GM12878 (cell line): ENCODE data around the gene LCN9. TPM values are rescaled to one million over a fixed set of nuclear protein-coding genes. Genes with fewer than 3 reads are reported as not detected.

Experiments used
- ATAC-seq: fragments of 200-7000 bp; cut with Tn5 transposase; 3 replicates; pipeline ENCODE4 v1.9.1; 2020; ENCODE audit warnings: mild to moderate bottlenecking, moderate library complexity
- BruUV-seq: library from RNA; stranded (reverse); fragments of 400-500 nt; replicated peaks from 2 replicates; lab custom pipeline; 2021; lab: Mats Ljungman, UMichigan
- CTCF ChIA-PET: fragments of 300-600 bp; sonication (Branson Sonifier 250); formaldehyde crosslinking; extraction: SDS; loops from one replicate; lab custom pipeline; 2021; ENCODE audit warnings: inconsistent platforms; lab: Yijun Ruan, JAX
- POLR2A ChIA-PET: fragments of 350-600 bp; formaldehyde crosslinking; extraction: SDS; loops from one replicate; lab custom pipeline; 2021; ENCODE audit warnings: inconsistent platforms; lab: Charles Lee
- RAD21 ChIA-PET: fragments of 300-600 bp; sonication (Branson Sonifier 250); formaldehyde crosslinking; loops from one replicate; lab custom pipeline; 2023; ENCODE audit warnings: antibody characterized with exemption; ENCODE audit not compliant: unreplicated experiment; lab: Charles Lee
- SMC1A ChIA-PET: fragments of 300-600 bp; sonication (Branson Sonifier 250); formaldehyde crosslinking; loops from one replicate; lab custom pipeline; 2023; ENCODE audit not compliant: unreplicated experiment, uncharacterized antibody; lab: Charles Lee
- DNase-seq: peaks from one replicate; pipeline ENCODE4 v3.0.0-alpha.2; 2011; ENCODE audit warnings: low read depth, low spot score
- FAIRE-seq: peaks from 3 replicates; lab custom pipeline; 2011; peaks lifted over from hg19 to GRCh38; lab: Jason Lieb, UNC
- H2AFZ ChIP-seq: 2 replicates; pipeline ENCODE4 v1.6.0; 2011; ENCODE audit warnings: low read depth, low read length, control low read depth; ENCODE audit not compliant: control insufficient read depth
- H3K27ac ChIP-seq: 2 replicates; pipeline ENCODE4 v1.5.1; 2011; ENCODE audit warnings: control low read depth; ENCODE audit not compliant: control insufficient read depth, insufficient read depth
- H3K27me3 ChIP-seq, 2 experiments: replicated peaks in 1 of 2; 2 replicates each; pipeline versions ENCODE4 v1.6.0 to v1.6.1; 2011; ENCODE audit warnings: low read length in 1 of 2; ENCODE audit not compliant: control insufficient read depth in 2 of 2, insufficient read depth in 2 of 2
- H3K36me3 ChIP-seq, 2 experiments: 2 replicates each; pipeline ENCODE4 v1.5.1; 2011; ENCODE audit warnings: low read length in 1 of 2; ENCODE audit not compliant: control insufficient read depth in 2 of 2, insufficient read depth in 2 of 2
- H3K4me1 ChIP-seq: 2 replicates; pipeline ENCODE4 v1.6.1; 2011; ENCODE audit warnings: mild to moderate bottlenecking, low read length, moderate library complexity, mixed read lengths; ENCODE audit not compliant: control insufficient read depth, insufficient read depth
- H3K4me2 ChIP-seq: 2 replicates; pipeline ENCODE4 v1.6.0; 2011; ENCODE audit warnings: control low read depth; ENCODE audit not compliant: control insufficient read depth, insufficient read depth
- H3K4me3 ChIP-seq: fragments of 200-600 bp; sonication (generic); 2 replicates; pipeline ENCODE4 v1.5.1; 2016
- H3K79me2 ChIP-seq: 2 replicates; pipeline ENCODE4 v1.6.0; 2011; ENCODE audit warnings: low read length; ENCODE audit not compliant: control insufficient read depth, insufficient read depth
- H3K9ac ChIP-seq: 2 replicates; pipeline ENCODE4 v1.8.0; 2011; ENCODE audit warnings: low read length, control low read depth, mixed read lengths; ENCODE audit not compliant: control insufficient read depth, insufficient read depth
- H3K9me3 ChIP-seq: replicated peaks from 3 replicates; pipeline ENCODE4 v1.5.1; 2011; ENCODE audit warnings: mild to moderate bottlenecking, low read length; ENCODE audit not compliant: control insufficient read depth, insufficient read depth
- H4K20me1 ChIP-seq: 2 replicates; pipeline ENCODE4 v1.6.0; 2011; ENCODE audit not compliant: control insufficient read depth, insufficient read depth
- FOXK2 ChIP-seq: fragments of 450-650 bp; IDR thresholded peaks from 2 replicates; pipeline ENCODE4 v1.6.1; 2017; ENCODE audit warnings: mild to moderate bottlenecking, moderate library complexity
- KAT2A ChIP-seq: conservative IDR thresholded peaks from 2 replicates; pipeline ENCODE4 v1.6.1; 2011; ENCODE audit warnings: low read depth, low read length; ENCODE audit not compliant: control insufficient read depth
- MYB ChIP-seq: fragments of 150-350 bp; IDR thresholded peaks from 2 replicates; pipeline ENCODE4 v1.6.1; 2014; ENCODE audit warnings: mild to moderate bottlenecking, low read depth, low read length, borderline replicate concordance
- NRF1 ChIP-seq: conservative IDR thresholded peaks from 2 replicates; pipeline ENCODE4 v1.6.1; 2011; ENCODE audit warnings: mild to moderate bottlenecking, low read depth, low read length, improper control_type of control experiment
- SPI1 ChIP-seq: IDR thresholded peaks from 2 replicates; pipeline ENCODE4 v1.6.1; 2011; ENCODE audit warnings: low read depth, mild to moderate bottlenecking, low read length, moderate library complexity, borderline replicate concordance; ENCODE audit not compliant: insufficient read depth
- ZNF207 ChIP-seq: fragments of 450-650 bp; IDR thresholded peaks from 2 replicates; pipeline ENCODE4 v1.6.1; 2014; ENCODE audit warnings: antibody characterized with exemption, mild to moderate bottlenecking, borderline replicate concordance
- WGBS: methylation state at CpG from one replicate; pipeline ENCODE4 v1.1.6; 2016; ENCODE audit warnings: low lambda C conversion rate; ENCODE audit not compliant: insufficient replicate concordance, insufficient coverage; ENCODE audit errors: missing lambda C conversion rate; 5-methylcytosine and 5-hydroxymethylcytosine counted together
- in situ Hi-C: fragments of 300-500 bp; cut with MboI; formaldehyde crosslinking; loops from 9 replicates; pipeline ENCODE4 v1.14.3; 2018; ENCODE audit warnings: mixed read lengths
- intact Hi-C: fragments of 100-400 bp; cut with micrococcal nuclease; formaldehyde crosslinking; loops from one replicate; pipeline ENCODE4 v1.14.2; 2022; ENCODE audit not compliant: unreplicated experiment
- polyA plus RNA-seq, 11 experiments: library from polyadenylated mRNA; depleted of rRNA in 4 of 11; unstranded in 6 of 11; stranded (reverse) in 5 of 11; fragments of >200 nt; fragmentation: Nextera tagmentation in 4 of 11; fragmentation: Illumina TruSeq in 1 of 11; extraction: Ambion mirVana in 4 of 11; extraction: Trizol in 1 of 11; gene quantifications; 1 replicate in 1 of 11; 2 replicates in 10 of 11; pipeline versions ENCODE4 v1.2.1 to v1.2.3, GENCODE V29; 2011 to 2016; ENCODE audit warnings: inconsistent platforms in 2 of 11, missing spikeins in 2 of 11, low read depth in 1 of 11
- total RNA-seq, 4 experiments: library from RNA; depleted of rRNA in 3 of 4; stranded (reverse); fragments of >200 nt in 3 of 4; fragmentation: Illumina TruSeq in 1 of 4; extraction: Trizol in 1 of 4; gene quantifications; 2 replicates each; pipeline versions ENCODE4 v1.2.1 to v1.2.3, GENCODE V29; 2013 to 2021
- TF ChIP-seq, protein P1 (sequence below): fragments of 450-650 bp; IDR thresholded peaks from 2 replicates; pipeline ENCODE4 v1.6.1; 2017; ENCODE audit warnings: antibody characterized with exemption, mild to moderate bottlenecking, moderate library complexity
- TF ChIP-seq, protein P2 (sequence below): fragments of 150-350 bp; IDR thresholded peaks from 2 replicates; pipeline ENCODE4 v1.6.1; 2014; ENCODE audit warnings: mild to moderate bottlenecking, low read depth, low read length
- TF ChIP-seq, protein P3 (sequence below): IDR thresholded peaks from 2 replicates; pipeline ENCODE4 v1.6.1; 2011; ENCODE audit warnings: borderline replicate concordance, low read depth, mild to moderate bottlenecking, moderate library complexity, mixed read lengths, low read length; ENCODE audit not compliant: insufficient read depth; ENCODE audit errors: extremely low read length
- TF ChIP-seq, protein P4 (sequence below): fragments of 450-650 bp; IDR thresholded peaks from 2 replicates; pipeline ENCODE4 v1.6.1; 2017; ENCODE audit warnings: mild to moderate bottlenecking, moderate library complexity

Gene LCN9
- total and polyA plus RNA-seq, 10 of the 15 experiments (the other 5 are each of a cell fraction or from before 2014, with no cell fraction given): not detected

DNA sequence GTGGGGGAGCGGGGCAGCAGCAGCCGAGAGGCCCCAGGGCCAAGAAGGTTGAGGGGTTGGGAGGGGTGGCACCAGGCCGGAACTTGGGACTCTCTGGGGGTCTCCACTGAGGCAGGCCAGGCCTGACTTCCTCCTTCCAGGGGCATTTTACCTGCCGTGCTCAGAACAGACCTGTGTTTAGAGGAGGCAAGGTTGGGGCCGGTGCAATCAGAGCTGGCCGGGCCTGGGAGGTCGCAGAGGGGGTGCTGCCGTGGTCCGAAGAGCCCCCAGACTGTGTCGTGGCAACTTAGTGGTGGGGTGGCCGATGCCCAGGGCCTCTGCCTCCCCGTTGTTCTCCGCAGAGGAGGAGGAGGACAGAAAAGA is 45.6 kb upstream of the LCN9 start:
- intact Hi-C loops: no loop called here
- Histone ChIP-seq H3K27me3 (peaks cover 0 to 1% of the 10 kb centered on the region in 2 experiments; a peak in 1 of 4 replicates), H4K20me1 (no peaks in the 10 kb centered on the region), H3K4me3 (no peak overlapping the region), H3K36me3 (no peaks in the 10 kb centered on the region), H3K9me3 (no peaks in the 10 kb centered on the region), H3K79me2 (no peaks in the 10 kb centered on the region), H2AFZ (no peak overlapping the region), H3K9ac (no peak overlapping the region), H3K27ac (no peak overlapping the region), H3K4me2 (no peak overlapping the region), H3K4me1 (no peaks in the 10 kb centered on the region)
- FAIRE-seq (no peak), DNase-seq (no peak), ATAC-seq (no peak)
- no TSS peak for BruUV-seq
- POLR2A ChIA-PET: no interaction called here
- CTCF ChIA-PET: no interaction called here
- WGBS: 27% methylated on average over 13 of the region's 13 CpGs
- in situ Hi-C loops: no loop called here
- RAD21 ChIA-PET: no interaction called here
- SMC1A ChIA-PET: no interaction called here
- TF ChIP-seq, protein P1, sequence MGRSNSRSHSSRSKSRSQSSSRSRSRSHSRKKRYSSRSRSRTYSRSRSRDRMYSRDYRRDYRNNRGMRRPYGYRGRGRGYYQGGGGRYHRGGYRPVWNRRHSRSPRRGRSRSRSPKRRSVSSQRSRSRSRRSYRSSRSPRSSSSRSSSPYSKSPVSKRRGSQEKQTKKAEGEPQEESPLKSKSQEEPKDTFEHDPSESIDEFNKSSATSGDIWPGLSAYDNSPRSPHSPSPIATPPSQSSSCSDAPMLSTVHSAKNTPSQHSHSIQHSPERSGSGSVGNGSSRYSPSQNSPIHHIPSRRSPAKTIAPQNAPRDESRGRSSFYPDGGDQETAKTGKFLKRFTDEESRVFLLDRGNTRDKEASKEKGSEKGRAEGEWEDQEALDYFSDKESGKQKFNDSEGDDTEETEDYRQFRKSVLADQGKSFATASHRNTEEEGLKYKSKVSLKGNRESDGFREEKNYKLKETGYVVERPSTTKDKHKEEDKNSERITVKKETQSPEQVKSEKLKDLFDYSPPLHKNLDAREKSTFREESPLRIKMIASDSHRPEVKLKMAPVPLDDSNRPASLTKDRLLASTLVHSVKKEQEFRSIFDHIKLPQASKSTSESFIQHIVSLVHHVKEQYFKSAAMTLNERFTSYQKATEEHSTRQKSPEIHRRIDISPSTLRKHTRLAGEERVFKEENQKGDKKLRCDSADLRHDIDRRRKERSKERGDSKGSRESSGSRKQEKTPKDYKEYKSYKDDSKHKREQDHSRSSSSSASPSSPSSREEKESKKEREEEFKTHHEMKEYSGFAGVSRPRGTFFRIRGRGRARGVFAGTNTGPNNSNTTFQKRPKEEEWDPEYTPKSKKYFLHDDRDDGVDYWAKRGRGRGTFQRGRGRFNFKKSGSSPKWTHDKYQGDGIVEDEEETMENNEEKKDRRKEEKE: no peak
- TF ChIP-seq ZNF207 (no peak), NRF1 (no peak), FOXK2 (no peak), KAT2A (no peak), MYB (no peak), SPI1 (no peak)
- TF ChIP-seq, protein P2, sequence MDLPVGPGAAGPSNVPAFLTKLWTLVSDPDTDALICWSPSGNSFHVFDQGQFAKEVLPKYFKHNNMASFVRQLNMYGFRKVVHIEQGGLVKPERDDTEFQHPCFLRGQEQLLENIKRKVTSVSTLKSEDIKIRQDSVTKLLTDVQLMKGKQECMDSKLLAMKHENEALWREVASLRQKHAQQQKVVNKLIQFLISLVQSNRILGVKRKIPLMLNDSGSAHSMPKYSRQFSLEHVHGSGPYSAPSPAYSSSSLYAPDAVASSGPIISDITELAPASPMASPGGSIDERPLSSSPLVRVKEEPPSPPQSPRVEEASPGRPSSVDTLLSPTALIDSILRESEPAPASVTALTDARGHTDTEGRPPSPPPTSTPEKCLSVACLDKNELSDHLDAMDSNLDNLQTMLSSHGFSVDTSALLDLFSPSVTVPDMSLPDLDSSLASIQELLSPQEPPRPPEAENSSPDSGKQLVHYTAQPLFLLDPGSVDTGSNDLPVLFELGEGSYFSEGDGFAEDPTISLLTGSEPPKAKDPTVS: no peak
- TF ChIP-seq, protein P3, sequence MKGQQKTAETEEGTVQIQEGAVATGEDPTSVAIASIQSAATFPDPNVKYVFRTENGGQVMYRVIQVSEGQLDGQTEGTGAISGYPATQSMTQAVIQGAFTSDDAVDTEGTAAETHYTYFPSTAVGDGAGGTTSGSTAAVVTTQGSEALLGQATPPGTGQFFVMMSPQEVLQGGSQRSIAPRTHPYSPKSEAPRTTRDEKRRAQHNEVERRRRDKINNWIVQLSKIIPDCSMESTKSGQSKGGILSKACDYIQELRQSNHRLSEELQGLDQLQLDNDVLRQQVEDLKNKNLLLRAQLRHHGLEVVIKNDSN: no peak
- TF ChIP-seq, protein P4, sequence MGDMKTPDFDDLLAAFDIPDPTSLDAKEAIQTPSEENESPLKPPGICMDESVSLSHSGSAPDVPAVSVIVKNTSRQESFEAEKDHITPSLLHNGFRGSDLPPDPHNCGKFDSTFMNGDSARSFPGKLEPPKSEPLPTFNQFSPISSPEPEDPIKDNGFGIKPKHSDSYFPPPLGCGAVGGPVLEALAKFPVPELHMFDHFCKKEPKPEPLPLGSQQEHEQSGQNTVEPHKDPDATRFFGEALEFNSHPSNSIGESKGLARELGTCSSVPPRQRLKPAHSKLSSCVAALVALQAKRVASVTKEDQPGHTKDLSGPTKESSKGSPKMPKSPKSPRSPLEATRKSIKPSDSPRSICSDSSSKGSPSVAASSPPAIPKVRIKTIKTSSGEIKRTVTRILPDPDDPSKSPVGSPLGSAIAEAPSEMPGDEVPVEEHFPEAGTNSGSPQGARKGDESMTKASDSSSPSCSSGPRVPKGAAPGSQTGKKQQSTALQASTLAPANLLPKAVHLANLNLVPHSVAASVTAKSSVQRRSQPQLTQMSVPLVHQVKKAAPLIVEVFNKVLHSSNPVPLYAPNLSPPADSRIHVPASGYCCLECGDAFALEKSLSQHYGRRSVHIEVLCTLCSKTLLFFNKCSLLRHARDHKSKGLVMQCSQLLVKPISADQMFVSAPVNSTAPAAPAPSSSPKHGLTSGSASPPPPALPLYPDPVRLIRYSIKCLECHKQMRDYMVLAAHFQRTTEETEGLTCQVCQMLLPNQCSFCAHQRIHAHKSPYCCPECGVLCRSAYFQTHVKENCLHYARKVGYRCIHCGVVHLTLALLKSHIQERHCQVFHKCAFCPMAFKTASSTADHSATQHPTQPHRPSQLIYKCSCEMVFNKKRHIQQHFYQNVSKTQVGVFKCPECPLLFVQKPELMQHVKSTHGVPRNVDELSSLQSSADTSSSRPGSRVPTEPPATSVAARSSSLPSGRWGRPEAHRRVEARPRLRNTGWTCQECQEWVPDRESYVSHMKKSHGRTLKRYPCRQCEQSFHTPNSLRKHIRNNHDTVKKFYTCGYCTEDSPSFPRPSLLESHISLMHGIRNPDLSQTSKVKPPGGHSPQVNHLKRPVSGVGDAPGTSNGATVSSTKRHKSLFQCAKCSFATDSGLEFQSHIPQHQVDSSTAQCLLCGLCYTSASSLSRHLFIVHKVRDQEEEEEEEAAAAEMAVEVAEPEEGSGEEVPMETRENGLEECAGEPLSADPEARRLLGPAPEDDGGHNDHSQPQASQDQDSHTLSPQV: no peak
